IMR-90 (cell line): ENCODE results near the gene FOXK2. TPM values are rescaled to one million over a fixed set of nuclear protein-coding genes. Genes with fewer than 3 reads are reported as not detected.

Source experiments
- ATAC-seq: fragments of 200-7000 bp; cut with Tn5 transposase; 2 replicates; pipeline ENCODE4 v1.9.1; 2020; ENCODE audit warnings: low read depth, mild to moderate bottlenecking, moderate library complexity
- BruUV-seq: library from RNA; stranded (reverse); fragments of 400-500 nt; replicated peaks from 2 replicates; lab custom pipeline; 2021; lab: Mats Ljungman, UMichigan
- CTCF ChIA-PET: fragments of 300-600 bp; formaldehyde crosslinking; extraction: SDS; loops from one replicate; lab custom pipeline; 2021; ENCODE audit warnings: antibody characterized with exemption; lab: Yijun Ruan, JAX
- POLR2A ChIA-PET: fragments of 300-600 bp; sonication (Branson Sonifier 250); formaldehyde crosslinking; loops from one replicate; lab custom pipeline; 2022; ENCODE audit warnings: antibody characterized with exemption; ENCODE audit not compliant: unreplicated experiment; lab: Charles Lee
- DNase-seq: peaks from one replicate; pipeline ENCODE4 v3.0.0; 2013
- H2AFZ ChIP-seq: replicated peaks from 2 replicates; pipeline ENCODE3; 2013; ENCODE audit warnings: low read length, mild to moderate bottlenecking; ENCODE audit not compliant: poor library complexity
- H2AK5ac ChIP-seq: 2 replicates; pipeline ENCODE4 v1.6.1; 2013; ENCODE audit warnings: low read depth, low read length, inconsistent platforms
- H2AK9ac ChIP-seq: replicated peaks from 2 replicates; pipeline ENCODE3; 2013; ENCODE audit warnings: mild to moderate bottlenecking, low read depth, low read length, moderate library complexity; ENCODE audit not compliant: poor library complexity
- H2BK120ac ChIP-seq: 2 replicates; pipeline ENCODE4 v1.6.1; 2013; ENCODE audit warnings: low read depth, low read length, inconsistent platforms
- H2BK15ac ChIP-seq: 3 replicates; pipeline ENCODE4 v1.6.1; 2013; ENCODE audit warnings: low read depth, low read length, inconsistent platforms
- H2BK20ac ChIP-seq: 2 replicates; pipeline ENCODE4 v1.6.1; 2013; ENCODE audit warnings: low read depth, mild to moderate bottlenecking, inconsistent platforms, low read length, moderate library complexity
- H2BK5ac ChIP-seq: 2 replicates; pipeline ENCODE4 v1.6.1; 2013; ENCODE audit warnings: mild to moderate bottlenecking, low read depth, low read length, inconsistent platforms; ENCODE audit not compliant: poor library complexity, severe bottlenecking
- H3K14ac ChIP-seq: replicated peaks from 2 replicates; pipeline ENCODE4 v1.6.1; 2013; ENCODE audit warnings: low read depth, low read length, inconsistent platforms
- H3K18ac ChIP-seq: 2 replicates; pipeline ENCODE4 v1.6.1; 2013; ENCODE audit warnings: low read depth, low read length, control low read depth
- H3K23ac ChIP-seq: 2 replicates; pipeline ENCODE4 v1.6.1; 2013; ENCODE audit warnings: low read depth, low read length, inconsistent platforms
- H3K27ac ChIP-seq: 2 replicates; pipeline ENCODE4 v1.5.1; 2013; ENCODE audit warnings: mild to moderate bottlenecking, control low read depth, low read length; ENCODE audit not compliant: insufficient read depth
- H3K27me3 ChIP-seq: 2 replicates; pipeline ENCODE4 v1.6.1; 2013; ENCODE audit warnings: low read length; ENCODE audit not compliant: control insufficient read depth, insufficient read depth
- H3K36me3 ChIP-seq: 2 replicates; pipeline ENCODE4 v1.6.1; 2013; ENCODE audit warnings: low read length, mixed read lengths; ENCODE audit not compliant: control insufficient read depth, insufficient read depth
- H3K4ac ChIP-seq: 2 replicates; pipeline ENCODE4 v1.6.1; 2013; ENCODE audit warnings: low read depth, low read length, inconsistent platforms
- H3K4me1 ChIP-seq: 2 replicates; pipeline ENCODE4 v1.6.1; 2013; ENCODE audit warnings: low read length, mixed read lengths; ENCODE audit not compliant: control insufficient read depth, insufficient read depth
- H3K4me2 ChIP-seq: 2 replicates; pipeline ENCODE4 v1.6.1; 2013; ENCODE audit warnings: low read depth, mild to moderate bottlenecking, control low read depth, low read length, moderate library complexity
- H3K4me3 ChIP-seq: 2 replicates; pipeline ENCODE4 v1.5.1; 2013; ENCODE audit warnings: low read depth, mild to moderate bottlenecking, control low read depth, low read length, moderate library complexity; ENCODE audit not compliant: insufficient read depth
- H3K56ac ChIP-seq: 2 replicates; pipeline ENCODE4 v1.6.1; 2013; ENCODE audit warnings: low read length, inconsistent platforms; ENCODE audit not compliant: insufficient read depth; ENCODE audit errors: extremely low read depth
- H3K79me1 ChIP-seq, 2 experiments: 2 replicates each; pipeline ENCODE4 v1.6.1; 2013; ENCODE audit warnings: low read length in 2 of 2, inconsistent platforms in 1 of 2, low read depth in 1 of 2
- H3K9ac ChIP-seq: 2 replicates; pipeline ENCODE4 v1.6.1; 2013; ENCODE audit warnings: low read depth, low read length, control low read depth
- H3K9me1 ChIP-seq: 2 replicates; pipeline ENCODE4 v1.6.1; 2013; ENCODE audit warnings: low read length, inconsistent platforms; ENCODE audit not compliant: insufficient read depth
- H3K9me3 ChIP-seq: 2 replicates; pipeline ENCODE4 v1.6.1; 2013; ENCODE audit warnings: low read length; ENCODE audit not compliant: control insufficient read depth, insufficient read depth
- H4K20me1 ChIP-seq: 2 replicates; pipeline ENCODE4 v1.6.1; 2013; ENCODE audit warnings: low read length, inconsistent platforms; ENCODE audit not compliant: insufficient read depth
- H4K5ac ChIP-seq: 2 replicates; pipeline ENCODE4 v1.6.1; 2013; ENCODE audit warnings: mild to moderate bottlenecking, low read depth, low read length, control low read depth
- H4K8ac ChIP-seq, 2 experiments: 2 replicates each; pipeline ENCODE4 v1.6.1; 2013; ENCODE audit warnings: low read depth in 2 of 2, low read length in 2 of 2, control low read depth in 1 of 2, inconsistent platforms in 1 of 2
- H4K91ac ChIP-seq: 2 replicates; pipeline ENCODE4 v1.6.1; 2013; ENCODE audit warnings: low read depth, low read length, inconsistent platforms; ENCODE audit not compliant: insufficient read depth
- BHLHE40 ChIP-seq: fragments of 150-350 bp; IDR thresholded peaks from 2 replicates; pipeline ENCODE4 v1.6.1; 2016; ENCODE audit warnings: mild to moderate bottlenecking, low read depth, low read length
- CHD1 ChIP-seq: IDR thresholded peaks from 2 replicates; pipeline ENCODE4 v1.6.1; 2012; ENCODE audit warnings: low read depth, low read length, improper control_type of control experiment
- MAZ ChIP-seq: IDR thresholded peaks from 2 replicates; pipeline ENCODE4 v1.6.1; 2012; ENCODE audit warnings: low read depth, mild to moderate bottlenecking, low read length, improper control_type of control experiment, moderate library complexity, borderline replicate concordance
- NFE2L2 ChIP-seq: fragments of 150-350 bp; IDR thresholded peaks from 2 replicates; pipeline ENCODE4 v1.6.1; 2016; ENCODE audit warnings: low read depth, mild to moderate bottlenecking, low read length
- SMC3 ChIP-seq: fragments of 150-350 bp; IDR thresholded peaks from 2 replicates; pipeline ENCODE4 v1.6.1; 2016; ENCODE audit warnings: low read depth, mild to moderate bottlenecking, antibody characterized with exemption, low read length, moderate library complexity
- WGBS, 2 experiments: methylation state at CpG; one replicate each; pipeline versions ENCODE4 v1.1.5 to v1.1.7; 2013; ENCODE audit warnings: missing lambda C conversion rate in 2 of 2; ENCODE audit not compliant: insufficient read length in 1 of 2; ENCODE audit errors: extremely low coverage in 2 of 2; 5-methylcytosine and 5-hydroxymethylcytosine counted together
- dilution Hi-C: fragments of 300-500 bp; cut with HindIII; formaldehyde crosslinking; loops from one replicate; pipeline ENCODE4 v1.14.3; 2018; ENCODE audit warnings: low sequenced_read_pairs; ENCODE audit not compliant: unreplicated experiment
- in situ Hi-C: fragments of 300-500 bp; cut with MboI; formaldehyde crosslinking; loops from 3 replicates; pipeline ENCODE4 v1.14.3; 2019; ENCODE audit warnings: low sequenced_read_pairs, inconsistent platforms, mixed read lengths
- intact Hi-C: fragments of 100-400 bp; cut with micrococcal nuclease; formaldehyde crosslinking; loops from 2 replicates; pipeline ENCODE4 v1.10.0; 2022
- polyA plus RNA-seq, 3 experiments: library from polyadenylated mRNA; depleted of rRNA; stranded (reverse); fragments of >200 nt; gene quantifications; 2 replicates each; pipeline ENCODE4 v1.2.3, GENCODE V29; 2012; ENCODE audit warnings: low replicate concordance in 1 of 3
- total RNA-seq: library from RNA; depleted of rRNA; stranded (reverse); fragments of >200 nt; gene quantifications from 2 replicates; pipeline ENCODE4 v1.2.3, GENCODE V29; 2012
- TF ChIP-seq, protein P1 (sequence below): conservative IDR thresholded peaks from 2 replicates; pipeline ENCODE4 v1.5.1; 2012; ENCODE audit warnings: mild to moderate bottlenecking, low read depth, low read length, improper control_type of control experiment
- TF ChIP-seq, protein P2 (sequence below): fragments of 150-350 bp; IDR thresholded peaks from 2 replicates; pipeline ENCODE4 v1.6.1; 2016; ENCODE audit warnings: low read depth, mild to moderate bottlenecking, low read length, moderate library complexity, borderline replicate concordance

Gene FOXK2
- total and polyA plus RNA-seq, 2 of the 4 experiments (the other 2 are of a cell fraction), result 12.5 to 20.0 TPM

DNA sequence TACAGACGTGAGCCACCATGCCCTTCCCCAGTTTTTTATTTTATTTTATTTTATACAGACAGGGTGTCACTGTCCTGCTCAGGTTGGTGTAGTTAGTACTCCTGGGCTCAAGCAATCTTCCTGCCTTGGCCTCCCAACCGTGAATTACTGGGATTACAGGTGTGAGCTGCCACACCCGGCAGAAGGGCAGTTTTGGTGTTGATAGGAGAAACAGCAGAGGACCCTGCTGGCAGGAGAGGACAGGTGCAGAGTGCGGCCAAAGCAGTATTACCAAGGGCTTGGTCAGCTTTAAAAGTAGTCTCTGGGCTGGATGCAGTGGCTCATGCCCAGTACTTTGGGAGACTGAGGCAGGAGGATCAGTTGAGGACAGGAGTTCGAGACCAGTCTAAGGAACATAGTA, 22.9 kb downstream of the FOXK2 start:
- no peak overlapping the region for H3K18ac ChIP-seq
- H3K4me3 ChIP-seq, result no peak overlapping the region
- 88% methylated on average over 2 of the region's 5 CpGs; no CpG with 5 or more reads in 1 of the 2 experiments for WGBS, 2 experiments
- H4K5ac ChIP-seq, result no peak overlapping the region
- dilution Hi-C loops, result no loop called here
- DNase-seq, result no peak
- no peak overlapping the region for H3K14ac ChIP-seq
- no peak overlapping the region for H3K56ac ChIP-seq
- CTCF ChIA-PET, result no interaction called here
- no peak overlapping the region for H2BK120ac ChIP-seq
- H2BK5ac ChIP-seq, result no peak overlapping the region
- no peak overlapping the region for H4K8ac ChIP-seq
- H3K23ac ChIP-seq, result no peak overlapping the region
- H2BK15ac ChIP-seq, result no peak overlapping the region
- no peak overlapping the region for H3K9ac ChIP-seq
- no peak overlapping the region for H4K91ac ChIP-seq
- no peak for TF ChIP-seq CHD1
- no peak for TF ChIP-seq MAZ
- no peak for TF ChIP-seq NFE2L2
- no peak for TF ChIP-seq BHLHE40
- TF ChIP-seq, protein P1, sequence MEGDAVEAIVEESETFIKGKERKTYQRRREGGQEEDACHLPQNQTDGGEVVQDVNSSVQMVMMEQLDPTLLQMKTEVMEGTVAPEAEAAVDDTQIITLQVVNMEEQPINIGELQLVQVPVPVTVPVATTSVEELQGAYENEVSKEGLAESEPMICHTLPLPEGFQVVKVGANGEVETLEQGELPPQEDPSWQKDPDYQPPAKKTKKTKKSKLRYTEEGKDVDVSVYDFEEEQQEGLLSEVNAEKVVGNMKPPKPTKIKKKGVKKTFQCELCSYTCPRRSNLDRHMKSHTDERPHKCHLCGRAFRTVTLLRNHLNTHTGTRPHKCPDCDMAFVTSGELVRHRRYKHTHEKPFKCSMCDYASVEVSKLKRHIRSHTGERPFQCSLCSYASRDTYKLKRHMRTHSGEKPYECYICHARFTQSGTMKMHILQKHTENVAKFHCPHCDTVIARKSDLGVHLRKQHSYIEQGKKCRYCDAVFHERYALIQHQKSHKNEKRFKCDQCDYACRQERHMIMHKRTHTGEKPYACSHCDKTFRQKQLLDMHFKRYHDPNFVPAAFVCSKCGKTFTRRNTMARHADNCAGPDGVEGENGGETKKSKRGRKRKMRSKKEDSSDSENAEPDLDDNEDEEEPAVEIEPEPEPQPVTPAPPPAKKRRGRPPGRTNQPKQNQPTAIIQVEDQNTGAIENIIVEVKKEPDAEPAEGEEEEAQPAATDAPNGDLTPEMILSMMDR, result no peak
- TF ChIP-seq SMC3, result no peak
- TF ChIP-seq, protein P2, sequence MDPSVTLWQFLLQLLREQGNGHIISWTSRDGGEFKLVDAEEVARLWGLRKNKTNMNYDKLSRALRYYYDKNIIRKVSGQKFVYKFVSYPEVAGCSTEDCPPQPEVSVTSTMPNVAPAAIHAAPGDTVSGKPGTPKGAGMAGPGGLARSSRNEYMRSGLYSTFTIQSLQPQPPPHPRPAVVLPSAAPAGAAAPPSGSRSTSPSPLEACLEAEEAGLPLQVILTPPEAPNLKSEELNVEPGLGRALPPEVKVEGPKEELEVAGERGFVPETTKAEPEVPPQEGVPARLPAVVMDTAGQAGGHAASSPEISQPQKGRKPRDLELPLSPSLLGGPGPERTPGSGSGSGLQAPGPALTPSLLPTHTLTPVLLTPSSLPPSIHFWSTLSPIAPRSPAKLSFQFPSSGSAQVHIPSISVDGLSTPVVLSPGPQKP, result no peak
- H3K79me1 ChIP-seq, result peaks cover 37 to 88% of the 10 kb centered on the region in 2 experiments
- no peak for ATAC-seq
- H3K36me3 ChIP-seq, result no peaks in the 10 kb centered on the region
- H3K4ac ChIP-seq, result no peak overlapping the region
- peaks cover 15% of the 10 kb centered on the region for H3K9me1 ChIP-seq
- no peak overlapping the region for H3K4me2 ChIP-seq
- intact Hi-C loops, result no loop called here
- H2AK9ac ChIP-seq, result no peak overlapping the region
- H2BK20ac ChIP-seq, result no peak overlapping the region
- H3K4me1 ChIP-seq, result no peaks in the 10 kb centered on the region; the same call in 1 of the 2 replicates
- H4K20me1 ChIP-seq, result peaks cover 77% of the 10 kb centered on the region
- H3K27ac ChIP-seq, result no peak overlapping the region
- in situ Hi-C loops, result no loop called here
- POLR2A ChIA-PET, result no interaction called here
- no peaks in the 10 kb centered on the region for H3K27me3 ChIP-seq
- H2AK5ac ChIP-seq, result no peak overlapping the region
- no peak overlapping the region for H2AFZ ChIP-seq
- H3K9me3 ChIP-seq, result no peaks in the 10 kb centered on the region
- no TSS peak for BruUV-seq
